HG02763 (cell line): ENCODE data around the gene PCED1A.
"Not testable (repeated sequence)": the region's sequence is repeated elsewhere in the genome, so short reads cannot be mapped to it uniquely, and the experiment has no call there.

ENCODE experiments used
- ATAC-seq: cut with Tn5 transposase; IDR thresholded peaks from one replicate; pipeline ENCODE4 v1.9.1; 2021; ENCODE audit warnings: mild to moderate bottlenecking, moderate library complexity; ENCODE audit not compliant: unreplicated experiment

The PCED1A gene

GRCh38 chr20:2831206-2831605 lies 9.2 kb downstream of the PCED1A start:
- not testable (repeated sequence) for ATAC-seq

GRCh38 chr20:2829376-2829775 lies 11.1 kb downstream of the PCED1A start:
- no peak for ATAC-seq

GRCh38 chr20:2826655-2827054 lies 13.8 kb downstream of the PCED1A start:
- ATAC-seq, result no peak

- no peak for ATAC-seq
Observed at GRCh38 chr20:2825761-2826160, 14.7 kb downstream of the PCED1A start.

- ATAC-seq, result no peak
Observed at GRCh38 chr20:2822073-2822472, 18.4 kb downstream of the PCED1A start.

- ATAC-seq, result no peak
Observed at GRCh38 chr20:2820896-2821869, 19.3 kb downstream of the PCED1A start.

- ATAC-seq, result no peak
Observed at GRCh38 chr20:2820084-2820895, 20.2 kb downstream of the PCED1A start.

- ATAC-seq, result no peak
Observed at GRCh38 chr20:2817891-2818595, 22.4 kb downstream of the PCED1A start.

- no peak for ATAC-seq
Observed at GRCh38 chr20:2817341-2817726, 23.1 kb downstream of the PCED1A start.

GRCh38 chr20:2816583-2817340 lies 23.7 kb downstream of the PCED1A start:
- no peak for ATAC-seq

GRCh38 chr20:2816030-2816582 lies 24.3 kb downstream of the PCED1A start, which contains the start of gene TMEM239:
TSS of gene TMEM239 (plus strand) at chr20:2816364. CDS start at chr20:2816555, 191 bp downstream.
- no peak for ATAC-seq

- no peak for ATAC-seq
Observed at GRCh38 chr20:2815242-2815900, 25.1 kb downstream of the PCED1A start.

- no peak for ATAC-seq
Observed at GRCh38 chr20:2814587-2815051, 25.8 kb downstream of the PCED1A start, which contains the start of gene C20orf141. TSS of gene C20orf141 (plus strand) at chr20:2814987. CDS start at chr20:2815185, 198 bp downstream.

GRCh38 chr20:2814076-2814475 lies 26.4 kb downstream of the PCED1A start:
- no peak for ATAC-seq

GRCh38 chr20:2812189-2812588 lies 28.3 kb downstream of the PCED1A start:
- no peak for ATAC-seq

GRCh38 chr20:2809690-2810089 lies 30.8 kb downstream of the PCED1A start:
- ATAC-seq, result no peak

GRCh38 chr20:2807929-2808328 lies 32.5 kb downstream of the PCED1A start:
- ATAC-seq, result not testable (repeated sequence)

GRCh38 chr20:2807019-2807418 lies 33.4 kb downstream of the PCED1A start:
- ATAC-seq, result no peak

GRCh38 chr20:2806351-2806701 lies 34.1 kb downstream of the PCED1A start:
- ATAC-seq, result no peak
